ENCODE results near the gene URGCP.
"Not testable (repeated sequence)": the region's sequence is repeated elsewhere in the genome, so short reads cannot be mapped to it uniquely, and the experiment has no call there.

URGCP gene

DNA sequence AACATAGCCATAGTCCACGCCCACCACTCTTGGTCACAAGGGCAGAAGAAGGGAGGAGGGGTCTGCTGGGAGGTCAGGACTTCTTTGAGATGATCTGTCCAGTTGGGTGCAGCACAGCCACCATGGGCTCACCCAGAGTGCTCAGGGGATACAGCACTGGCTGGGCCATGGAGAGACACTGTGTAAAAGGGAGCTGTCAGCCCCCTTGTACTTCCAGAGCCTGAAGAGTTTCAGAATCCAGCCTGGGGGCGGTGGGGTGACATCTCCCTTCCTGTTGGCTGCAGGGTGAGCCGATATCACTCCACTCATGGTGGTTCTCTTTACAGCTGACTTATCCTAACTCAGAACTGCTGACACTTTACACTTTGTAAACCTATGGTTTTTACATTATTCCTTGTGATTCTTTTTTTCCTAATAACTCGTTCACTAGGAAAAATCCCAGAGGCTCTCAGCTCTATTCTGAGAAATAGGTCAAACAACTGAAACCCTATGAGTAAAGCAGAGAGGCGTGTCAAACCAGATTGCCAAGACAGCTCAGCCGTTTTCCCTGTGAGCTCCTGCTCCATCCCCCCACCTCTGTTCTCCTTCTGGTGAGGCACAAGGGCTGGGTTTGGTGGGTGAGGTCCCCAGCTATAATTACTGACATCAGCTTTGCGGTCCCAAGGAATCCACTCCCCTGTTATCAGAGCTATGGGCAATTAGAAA lies 33.8 kb downstream of the URGCP start:
- DNase-seq: no peak

DNA sequence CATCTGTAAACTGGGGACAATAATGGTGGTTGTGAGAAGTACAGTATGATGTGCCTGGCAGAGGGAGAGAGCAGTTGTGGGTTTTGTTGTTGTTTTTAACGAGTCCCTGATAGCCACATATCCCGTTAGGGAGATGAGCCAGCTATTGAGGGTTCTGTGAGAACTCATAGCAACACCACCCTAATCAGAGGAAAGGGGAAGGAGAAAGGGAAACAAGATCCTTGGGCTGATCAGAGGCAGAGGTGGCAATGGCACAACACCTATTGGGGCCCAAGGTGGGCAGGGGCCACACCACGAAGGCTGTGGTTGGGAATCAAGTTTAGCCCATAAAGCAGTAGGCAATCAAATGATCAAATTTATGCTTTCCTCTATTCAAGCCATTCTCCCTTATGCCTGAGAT lies 35.3 kb downstream of the URGCP start:
- no peak for DNase-seq

DNA sequence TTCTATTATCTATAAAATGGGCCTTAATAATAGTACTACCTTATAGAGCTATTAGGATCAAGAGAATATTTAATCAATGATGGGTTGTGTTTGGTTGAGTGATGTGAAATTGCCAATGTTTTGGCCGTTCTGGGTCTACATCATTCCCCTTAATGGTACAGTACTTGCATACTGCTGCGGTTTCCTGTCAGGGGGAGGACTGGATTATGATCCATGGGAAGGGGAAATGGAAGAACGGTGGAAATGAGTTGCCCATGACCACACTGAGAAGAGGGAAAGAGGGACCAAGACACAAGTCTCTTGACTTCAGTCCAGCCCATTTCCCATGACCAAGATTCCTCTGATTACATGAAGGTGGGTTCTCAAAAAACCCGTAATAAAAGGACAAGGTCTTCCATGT lies 36.1 kb downstream of the URGCP start:
- no peak for DNase-seq

DNA sequence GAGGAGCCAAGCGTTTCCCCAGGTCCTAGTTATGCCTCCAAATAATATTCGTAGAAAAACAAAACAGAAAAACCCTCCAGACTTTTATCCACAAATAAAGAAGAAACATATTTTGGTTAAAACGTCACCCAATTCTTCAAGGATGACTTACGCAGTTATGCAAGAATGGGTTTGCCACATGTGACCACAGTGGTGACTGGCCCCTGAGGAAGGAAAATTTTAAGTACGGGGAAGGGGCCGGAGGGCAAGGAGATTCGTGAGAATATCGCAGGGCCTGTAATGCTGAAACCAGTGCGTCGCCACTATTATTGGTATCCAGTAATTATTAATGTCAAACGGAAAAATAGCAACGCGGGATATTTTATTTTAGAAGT lies 36.5 kb downstream of the URGCP start:
- peak; percentile 71 to 78 for DNase-seq

DNA sequence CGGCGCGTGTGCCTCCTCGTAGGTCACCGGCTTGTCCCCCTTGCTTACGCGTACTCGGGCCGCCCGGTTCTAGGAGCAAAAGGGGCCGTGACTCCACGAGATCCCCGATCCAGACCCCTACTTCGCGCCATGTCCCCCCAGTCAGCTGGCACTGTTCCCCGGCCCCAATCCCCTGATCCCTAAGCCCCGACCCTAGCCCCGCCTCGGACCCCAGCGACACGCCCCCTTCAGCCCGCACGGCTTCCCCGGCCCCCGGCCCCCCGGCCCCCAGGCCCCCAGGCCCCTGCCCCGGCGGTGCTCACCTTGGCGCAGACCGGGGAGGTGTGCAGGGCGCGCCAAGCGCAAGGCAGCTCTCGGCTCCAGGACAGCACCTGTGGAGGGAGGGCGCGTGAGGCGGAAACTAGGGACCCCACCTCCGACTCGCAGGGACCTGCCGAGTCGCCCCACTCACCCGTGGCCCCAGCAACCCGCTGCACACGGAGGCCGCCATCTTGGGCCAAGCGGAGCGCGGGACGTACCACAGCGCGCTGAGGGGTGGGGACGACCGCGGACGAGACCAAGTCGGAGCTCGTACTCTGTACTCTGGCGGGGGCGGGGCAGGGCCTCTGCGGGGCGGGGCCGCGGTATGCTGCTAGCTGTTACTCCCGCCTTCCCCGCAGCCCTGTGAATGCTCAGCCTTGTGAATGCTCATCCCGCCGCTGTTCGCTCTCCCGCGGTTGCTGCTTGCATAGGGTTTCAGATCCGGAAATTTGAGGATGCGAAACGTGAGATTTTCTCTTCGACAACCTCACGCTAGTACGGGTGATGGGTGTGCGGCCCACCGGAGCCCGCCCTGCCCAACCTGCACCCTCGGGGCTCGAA lies 37.2 kb downstream of the URGCP start, which contains the start of gene MRPS24:
MRPS24 (minus strand) TSS at position 512 of the 861 bp plus-strand sequence; CDS start at position 490, 22 bp downstream.
- DNase-seq: peak; percentile 99

DNA sequence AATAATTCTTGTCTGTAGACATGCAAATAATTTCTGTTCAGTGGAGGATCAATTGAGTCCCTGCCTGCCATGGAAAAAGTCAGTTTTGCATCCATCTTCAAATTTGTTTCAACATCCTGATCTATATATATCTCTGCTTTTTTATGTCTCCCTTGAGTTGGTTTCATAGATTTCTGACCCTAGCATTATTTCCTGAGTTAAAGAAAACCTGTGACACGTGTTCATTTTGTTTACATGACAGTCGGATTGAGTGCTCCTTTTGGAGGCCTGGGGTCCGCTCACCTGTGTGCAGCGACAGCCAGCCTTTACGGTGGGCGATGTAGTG lies 37.8 kb downstream of the URGCP start:
- no peak for DNase-seq

DNA sequence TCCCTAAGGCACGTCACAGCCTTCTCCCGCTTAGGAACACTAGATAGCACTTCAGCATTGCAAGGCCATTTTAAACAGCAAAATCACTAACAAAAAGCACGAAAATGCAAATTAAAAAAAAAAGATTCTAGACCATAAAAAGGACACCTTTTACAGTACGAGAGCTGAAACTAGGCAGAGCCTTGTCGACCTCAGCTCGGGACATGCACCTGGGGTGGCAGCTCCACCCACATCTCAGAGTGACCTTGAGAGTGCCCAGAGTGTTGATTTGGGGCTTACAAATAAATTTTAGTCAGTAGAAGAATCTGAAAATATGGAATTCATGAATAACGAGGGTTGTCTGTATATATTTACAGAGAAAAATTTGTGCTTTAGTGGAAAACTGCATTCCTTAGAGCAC lies 38.2 kb downstream of the URGCP start:
- no peak for DNase-seq

DNA sequence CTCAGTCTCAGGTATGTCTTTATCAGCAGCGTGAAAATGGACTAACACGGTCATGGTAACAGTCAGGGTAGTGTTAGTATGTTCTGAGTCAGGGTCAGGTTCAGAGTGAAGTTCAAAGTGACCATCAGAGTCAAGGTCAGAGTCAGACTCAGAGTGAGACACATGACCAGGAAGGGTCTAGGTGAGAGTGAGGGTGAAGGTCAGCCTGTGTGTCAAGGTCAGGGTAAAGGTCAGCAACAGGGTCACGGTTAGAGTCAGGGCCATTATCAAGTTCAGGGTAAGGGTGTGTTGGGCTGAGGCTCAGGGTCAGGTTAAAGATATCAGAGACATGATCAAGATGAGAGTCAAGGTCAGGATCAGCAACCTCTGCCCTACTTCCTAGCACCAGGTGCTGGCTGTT lies 41.1 kb downstream of the URGCP start:
- DNase-seq: no peak

DNA sequence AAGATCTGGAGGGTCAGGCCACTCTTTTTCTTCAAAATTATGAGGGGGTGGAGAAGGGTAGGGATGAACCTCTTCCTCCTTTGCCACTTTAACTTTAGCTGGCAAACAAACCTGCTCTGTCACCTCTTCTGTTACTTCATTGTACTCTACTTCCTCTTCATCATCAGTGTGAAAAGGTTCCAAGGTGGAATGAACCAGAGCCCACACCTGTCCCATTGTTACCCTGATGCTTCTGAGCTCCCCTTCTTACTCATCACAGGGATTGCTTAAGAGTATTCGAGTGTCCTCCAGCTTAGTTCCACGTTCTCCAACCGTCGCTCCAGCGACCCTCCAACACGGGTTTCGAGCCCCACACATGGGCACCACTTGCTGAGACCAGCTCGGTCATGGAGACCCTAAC lies 42.3 kb downstream of the URGCP start:
- DNase-seq: no peak

DNA sequence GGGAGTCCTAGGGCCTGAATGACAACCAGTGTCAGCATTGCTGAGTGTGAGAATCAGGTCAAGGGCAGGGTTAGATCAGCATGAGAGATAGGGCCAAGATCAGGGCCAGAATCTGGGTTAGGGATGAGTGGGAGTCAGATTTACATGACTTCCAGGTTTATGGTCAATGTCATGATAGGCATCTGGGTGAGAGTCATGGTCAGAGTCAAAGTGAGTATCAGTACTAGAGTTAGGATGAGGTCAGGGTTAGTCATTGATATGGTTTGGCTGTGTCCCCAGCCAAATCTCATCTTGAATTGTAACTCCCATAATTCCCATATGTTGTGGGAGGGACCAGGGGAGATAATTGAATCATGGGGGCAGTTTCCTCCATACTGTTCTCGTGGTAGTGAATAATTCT lies 49.4 kb downstream of the URGCP start:
- no peak for DNase-seq

DNA sequence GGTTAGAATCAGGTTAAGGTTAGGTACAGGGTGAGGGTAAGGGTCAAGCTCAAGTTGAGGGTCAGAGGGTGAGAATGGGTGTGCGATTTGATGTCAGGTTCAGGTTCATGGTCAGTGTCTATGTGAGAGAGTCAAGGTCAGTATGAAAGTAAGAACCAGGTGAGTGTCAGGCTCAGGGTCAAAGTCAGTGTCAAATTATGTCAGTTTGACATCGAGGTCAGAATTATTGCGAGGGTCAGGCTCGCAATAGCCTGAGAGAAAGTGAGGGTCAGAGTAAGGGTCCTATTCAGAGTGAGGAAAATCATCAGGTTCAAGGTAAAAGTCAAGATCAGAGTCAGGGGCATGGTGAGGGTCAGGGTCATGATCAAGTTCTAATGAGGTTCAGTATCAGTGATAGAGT lies 50.1 kb downstream of the URGCP start:
- DNase-seq: no peak

DNA sequence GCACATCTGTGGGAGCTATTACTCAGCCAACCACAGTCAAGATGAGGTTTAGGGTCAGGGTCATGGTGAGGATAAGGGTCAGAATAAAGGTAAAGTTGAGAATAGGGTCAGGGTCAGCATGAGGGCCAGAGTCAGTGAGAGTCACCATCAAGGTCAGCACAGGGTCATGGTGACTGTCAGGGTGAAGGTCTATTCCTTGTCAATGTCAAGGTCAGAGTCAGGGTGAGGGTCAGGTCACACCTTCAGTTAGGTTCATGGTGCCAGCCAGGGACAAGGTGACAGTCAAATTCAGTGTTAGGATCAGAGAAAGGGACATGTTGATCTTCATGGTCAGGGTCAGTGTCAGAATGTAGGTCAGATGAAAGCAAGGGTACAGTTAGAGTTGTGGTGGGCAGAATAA lies 51.2 kb downstream of the URGCP start:
- no peak for DNase-seq

DNA sequence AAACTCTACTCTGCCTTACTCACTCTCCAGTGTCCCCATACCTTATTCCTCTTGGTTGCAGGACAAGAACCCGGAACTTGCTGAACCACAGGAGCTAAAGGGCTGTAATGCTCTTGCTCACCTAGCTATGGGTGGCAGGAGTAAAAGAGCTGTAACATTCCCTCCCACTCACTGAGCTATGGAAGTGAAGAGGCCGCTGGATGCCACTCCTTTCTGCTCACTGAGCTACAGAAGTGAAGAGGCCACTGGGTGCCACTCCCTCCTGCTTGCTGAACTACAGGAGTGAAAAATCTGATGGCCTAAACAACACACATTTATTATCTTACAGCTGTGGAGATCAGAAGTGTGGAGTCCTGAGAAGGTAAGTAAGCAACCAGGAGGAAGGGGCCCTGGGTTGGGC lies 54.6 kb downstream of the URGCP start:
- DNase-seq: no peak

DNA sequence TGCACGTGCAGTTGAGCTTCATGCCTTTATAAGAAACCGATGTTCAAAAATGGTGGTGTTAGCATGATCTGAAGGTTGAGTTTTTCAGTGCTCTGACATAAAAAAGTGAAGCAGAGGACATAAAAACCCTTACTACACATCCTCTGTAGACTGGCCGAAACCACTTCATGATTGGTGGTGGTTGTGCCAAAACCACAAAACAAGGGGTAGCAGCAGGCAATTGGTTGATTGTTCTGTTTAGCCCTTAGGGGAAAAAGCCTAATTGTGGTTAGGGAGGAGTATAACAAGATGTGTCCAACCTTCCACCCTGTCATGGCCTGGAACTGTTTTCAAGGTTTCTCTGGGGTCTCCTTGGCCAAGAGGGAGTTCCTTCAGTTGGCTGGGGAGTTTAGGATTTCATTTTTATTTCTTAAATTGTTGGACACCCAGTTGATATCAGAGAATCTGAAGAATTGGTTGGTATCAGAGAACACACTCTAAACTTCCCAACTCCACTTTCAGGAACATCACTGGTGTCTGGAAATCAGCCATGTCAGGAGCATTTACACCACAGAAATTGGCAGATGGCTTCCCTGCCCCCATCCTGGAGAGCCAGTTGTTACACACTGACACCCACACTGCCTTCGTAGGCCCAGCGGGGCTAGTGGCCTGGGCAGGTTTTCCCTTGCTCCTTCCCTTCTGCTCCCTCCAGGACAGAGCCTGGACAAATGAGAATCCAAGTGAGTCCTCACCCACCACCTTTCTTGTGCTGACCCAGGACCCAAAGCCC lies 55.9 kb downstream of the URGCP start:
- no peak for DNase-seq

DNA sequence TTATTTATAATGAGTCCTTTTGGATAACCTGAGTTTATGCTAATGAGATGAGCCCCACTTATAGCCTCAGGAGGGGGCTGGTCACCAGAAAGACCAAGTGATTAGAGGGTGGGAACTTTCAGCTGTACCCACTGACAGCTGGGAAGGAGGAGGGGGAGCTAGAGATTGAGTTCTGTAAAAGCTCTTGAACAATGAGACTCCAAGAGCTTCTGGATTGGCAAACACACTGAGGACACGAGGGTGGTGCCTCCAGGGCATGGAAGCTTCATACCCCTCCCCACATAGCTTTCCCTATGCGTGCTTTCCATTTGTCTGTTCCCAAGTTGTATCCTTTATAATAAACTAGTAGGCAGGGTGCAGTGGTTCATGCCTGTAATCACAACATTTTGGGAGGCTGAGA lies 57.3 kb downstream of the URGCP start:
- DNase-seq: no peak

DNA sequence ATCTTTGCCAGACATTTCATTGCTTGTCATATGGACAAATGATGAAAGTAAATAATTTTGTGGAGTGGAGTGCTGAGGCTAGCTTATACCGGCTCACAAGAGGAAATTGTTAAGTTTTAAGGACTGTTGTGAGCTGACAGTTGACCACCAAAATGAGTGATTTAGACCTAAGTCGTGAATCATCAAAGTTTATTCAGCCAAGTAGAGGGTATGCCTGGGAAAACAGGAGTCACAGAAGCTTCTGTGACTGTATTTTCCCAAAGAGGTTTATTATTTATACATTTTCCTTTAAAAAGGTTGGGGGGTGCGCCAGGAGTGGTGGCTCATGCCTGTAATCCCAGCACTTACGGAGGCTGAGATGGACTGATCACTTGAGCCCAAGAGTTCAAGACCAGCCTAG lies 58.9 kb downstream of the URGCP start:
- DNase-seq: no peak

DNA sequence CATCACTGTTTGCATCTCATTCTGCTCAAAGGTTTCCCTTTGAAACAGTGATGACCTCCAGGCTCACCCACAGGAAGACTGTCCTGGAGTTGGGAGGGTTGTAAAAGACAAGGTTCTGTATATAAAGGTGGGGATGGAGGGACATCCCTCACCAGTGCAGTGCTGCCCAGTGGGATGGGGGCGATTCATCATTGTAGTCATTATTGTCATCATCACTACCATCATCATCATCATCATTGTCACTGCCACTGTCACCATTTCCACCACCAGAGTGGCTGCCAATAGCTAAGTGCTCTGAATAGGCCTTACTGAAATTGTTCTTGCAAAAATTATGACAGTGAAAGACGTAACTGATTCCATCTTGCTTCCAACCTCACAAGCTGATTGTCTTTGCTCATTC lies 61.7 kb downstream of the URGCP start:
- DNase-seq: no peak

DNA sequence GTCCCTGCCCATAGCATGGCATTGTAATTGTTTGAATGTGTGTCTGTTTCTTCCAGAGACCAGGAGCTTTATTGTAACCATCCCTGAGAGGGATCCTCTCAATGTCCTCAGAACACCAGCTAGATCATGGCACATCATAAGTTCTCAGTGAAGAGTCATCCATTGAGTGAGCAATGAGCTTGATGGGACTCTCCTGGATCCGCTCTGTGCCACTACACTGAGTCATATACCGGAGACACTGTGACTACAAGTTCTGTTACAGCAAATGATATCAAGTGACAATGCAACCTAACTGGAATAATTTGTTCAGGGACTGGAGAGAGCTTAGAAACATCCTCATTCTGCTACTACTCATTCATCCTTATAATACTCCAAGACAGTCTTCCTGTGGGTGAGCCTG lies 62.1 kb downstream of the URGCP start:
- DNase-seq: no peak

DNA sequence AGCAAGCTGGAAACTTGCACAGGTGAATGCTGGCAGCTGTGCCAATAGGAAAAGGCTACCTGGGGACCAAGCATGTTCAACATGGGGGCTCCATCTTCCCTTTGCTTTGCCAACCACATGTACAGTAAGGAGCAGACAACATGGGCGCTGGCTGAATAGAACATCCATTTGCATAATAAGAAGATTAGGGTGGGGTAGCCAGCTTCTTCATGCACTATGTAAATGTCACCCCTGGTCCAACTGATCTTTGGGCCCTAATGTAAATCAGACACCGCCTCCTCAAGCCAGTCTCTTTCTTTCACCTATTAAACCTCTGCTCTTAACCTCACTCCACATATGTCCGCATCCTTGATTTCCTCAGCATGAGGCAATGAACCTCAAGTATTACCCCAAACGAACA lies 63.1 kb downstream of the URGCP start:
- no peak for DNase-seq

DNA sequence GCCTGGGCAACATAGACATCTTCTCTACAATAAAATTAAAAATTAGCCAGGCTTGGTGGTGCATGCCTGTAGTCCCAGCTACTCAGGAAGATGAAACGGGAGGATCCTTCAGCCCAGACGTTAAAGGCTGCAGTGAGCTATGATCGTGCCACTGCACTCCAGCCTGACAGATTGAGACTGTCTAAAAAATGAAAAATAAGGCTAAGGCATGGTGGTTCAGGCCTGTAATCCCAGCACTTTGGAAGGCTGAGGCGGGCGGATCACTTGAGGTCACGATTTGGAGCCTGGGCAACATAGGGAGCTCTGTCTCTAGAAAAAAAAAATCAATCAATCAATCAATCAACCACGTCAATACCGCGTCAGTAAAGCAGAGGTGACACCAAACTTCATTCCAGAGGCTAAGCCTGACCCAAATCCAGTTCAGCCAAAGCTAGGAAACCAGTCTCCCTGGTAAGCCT lies 68.2 kb downstream of the URGCP start:
- DNase-seq: no peak

DNA sequence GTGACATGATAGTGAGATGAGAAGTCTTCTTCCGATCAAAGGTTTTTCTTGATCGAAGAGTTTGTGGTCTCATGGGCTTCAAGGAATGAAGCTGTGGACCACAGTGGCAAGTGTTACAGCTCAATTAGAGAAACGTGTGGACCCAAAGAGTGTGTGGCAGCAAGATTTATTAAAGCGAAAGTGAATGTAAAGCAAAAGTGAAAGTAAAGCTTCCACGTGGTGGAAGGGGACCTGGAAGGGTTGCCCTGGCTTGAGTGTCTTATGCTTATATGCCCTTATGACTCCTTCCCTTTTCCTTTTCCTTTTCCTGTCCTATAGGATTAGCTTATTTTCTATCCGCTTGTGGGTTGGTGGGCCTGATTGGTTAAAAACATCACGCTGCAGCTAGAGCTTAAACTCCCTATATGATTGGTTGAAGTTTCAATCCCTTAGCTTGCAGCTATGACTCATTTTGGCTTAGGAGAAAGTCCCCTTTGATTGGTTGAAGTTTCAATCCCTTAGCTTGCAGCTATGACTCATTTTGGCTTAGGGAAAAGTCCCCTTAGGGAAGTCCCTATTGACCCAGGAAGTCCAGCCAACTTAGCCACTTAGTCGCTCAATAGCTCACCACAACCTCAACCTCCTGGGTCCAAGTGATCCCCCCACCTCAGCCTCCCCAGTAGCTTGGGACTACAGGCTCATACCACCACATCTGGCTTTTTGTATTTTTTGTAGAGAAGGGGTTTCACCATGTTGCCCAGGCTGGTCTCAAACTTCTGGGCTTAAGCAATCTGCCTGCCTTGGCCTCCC lies 71.7 kb downstream of the URGCP start:
- DNase-seq: peak; percentile 50 to 60

DNA sequence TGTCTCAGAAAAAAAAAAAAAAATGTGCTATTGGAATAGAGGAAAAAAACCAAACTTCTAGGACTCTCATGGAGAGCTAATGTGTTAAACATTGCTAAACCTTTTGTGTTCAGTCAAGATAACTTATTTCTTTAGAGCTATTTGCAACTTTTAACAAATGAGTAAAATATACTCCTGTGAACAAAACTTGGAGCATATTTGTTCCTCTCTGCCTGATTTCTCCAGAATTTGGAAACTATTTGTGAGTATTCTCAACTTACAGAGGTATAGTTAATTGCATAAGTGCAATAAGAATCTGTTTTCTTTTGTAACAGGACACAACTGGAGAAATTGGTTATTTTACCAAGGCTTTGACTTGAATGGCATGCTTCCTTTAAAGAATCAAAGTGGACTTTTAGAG lies 75.5 kb downstream of the URGCP start:
- not testable (repeated sequence) for DNase-seq
